ENCODE data around the gene TRIM5. TPM values are rescaled to one million over a fixed set of nuclear protein-coding genes. Genes with fewer than 3 reads are reported as not detected.
"Not testable (repeated sequence)": the region's sequence is repeated elsewhere in the genome, so short reads cannot be mapped to it uniquely, and the experiment has no call there.

TRIM5 gene
- total RNA-seq, 2 experiments from 2014 or later: 5.9 to 8.0 TPM

GRCh38 chr11:5688482-5688881 lies 3.6 kb upstream of the TRIM5 start:
- Mint-ChIP-seq H3K27ac (peak overlapping the region; percentile 91), H3K4me1 (ENCODE audit: low read depth) (peaks cover 67% of the 10 kb centered on the region), H3K9me3 (no peaks in the 10 kb centered on the region), H3K4me3 (peak overlapping the region; percentile 76), H3K36me3 (ENCODE audit: low read depth) (peaks cover 44% of the 10 kb centered on the region), H3K27me3 (no peaks in the 10 kb centered on the region)
- ChIA-PET POLR2A (interaction anchor here (2.5 kb wide), 1 partner anchor 23 kb away, joined by 19 read pairs; no protein-coding TSS in a partner anchor), CTCF (no interaction called here)
- DNase-seq (peak in 1 of 14 experiments; percentile 16), ATAC-seq (ENCODE audit: poor library complexity) (no peak)
- Histone ChIP-seq H3K4me1 (ENCODE audit: insufficient read depth, low read length) (peaks cover 42% of the 10 kb centered on the region), H3K9me3 (ENCODE audit: control insufficient read depth in 1 of 2, insufficient read depth in 1 of 2, low read length in 2 of 2) (no peaks in the 10 kb centered on the region), H3K4me3 (ENCODE audit: low read length) (no peak overlapping the region), H3K27ac (ENCODE audit: low read depth in 1 of 2, low read length in 2 of 2) (peak overlapping the region; percentile 77 to 78), H3K36me3 (ENCODE audit: insufficient read depth, low read length) (peaks cover 4% of the 10 kb centered on the region), H3K27me3 (ENCODE audit: control insufficient read depth in 1 of 2, insufficient read depth in 2 of 2, low read length in 2 of 2) (no peaks in the 10 kb centered on the region)
- intact Hi-C loops (cut with DNase I, micrococcal nuclease): loop anchor here in 1 of 2 experiments (10.0 kb wide), 2 partner anchors 546 to 1294 kb away; partner anchors contain the start of genes CNGA4, FHIP1B and TRIM21
- TF ChIP-seq CTCF (IDR thresholded peaks at IDR 0.05): no peak

- Mint-ChIP-seq H3K27me3 (no peaks in the 10 kb centered on the region), H3K27ac (no peak overlapping the region)
- DNase-seq: no peak
Observed at GRCh38 chr11:5686426-5686825, 1.6 kb upstream of the TRIM5 start.

DNA sequence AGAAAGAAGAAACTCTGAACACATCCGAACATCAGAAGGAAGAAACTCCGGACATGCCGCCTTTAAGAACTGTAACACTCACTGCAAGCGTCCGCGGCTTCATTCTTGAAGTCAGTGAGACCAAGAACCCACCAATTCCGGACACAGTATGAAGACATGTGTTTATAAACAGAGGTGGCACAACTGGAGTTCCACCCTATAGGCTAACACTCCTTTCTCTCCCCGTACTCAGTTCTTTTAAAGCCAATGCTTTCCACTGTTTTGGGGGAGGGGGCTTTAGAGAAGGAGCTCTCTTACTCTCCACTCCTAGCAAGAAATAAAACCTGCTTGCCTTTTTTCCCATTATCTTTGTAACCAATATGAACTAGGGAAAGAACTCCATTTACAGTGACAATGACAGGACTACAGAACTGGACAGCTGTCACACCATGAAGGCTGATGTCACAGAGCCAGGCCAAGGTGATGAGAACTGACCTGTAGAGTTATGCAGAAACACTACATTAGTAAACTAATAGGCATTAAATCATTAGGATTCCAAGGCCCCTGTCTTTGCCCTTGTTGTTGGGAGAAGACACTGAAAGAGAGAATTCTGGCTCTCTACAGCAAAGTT lies 733 bp downstream of the TRIM5 start:
- H3K4me1 ChIP-seq (ENCODE audit: insufficient read depth, low read length): peaks cover 38% of the 10 kb centered on the region
- H3K4me3 Mint-ChIP-seq: peak overlapping the region; percentile 94
- H3K27ac ChIP-seq (ENCODE audit: low read depth in 1 of 2, low read length in 2 of 2): peak overlapping the region; percentile 89 to 90
- H3K9me3 Mint-ChIP-seq: no peaks in the 10 kb centered on the region
- ATAC-seq (ENCODE audit: poor library complexity) (no peak), DNase-seq (peak in 2 of 14 experiments; percentile 10 to 11)
- H3K9me3 ChIP-seq (ENCODE audit: control insufficient read depth in 1 of 2, insufficient read depth in 1 of 2, low read length in 2 of 2): no peaks in the 10 kb centered on the region
- ChIA-PET CTCF (interaction anchor here (0.6 to 2.6 kb wide), 12 partner anchors 9 to 109 kb away, joined by 3 to 12 read pairs (median 4); partner anchors contain the start of gene TRIM34), POLR2A (interaction anchor here (0.6 to 1.8 kb wide), 12 partner anchors 9 to 84 kb away, joined by 3 to 8 read pairs (median 5); partner anchors contain the start of gene TRIM34)
- peaks cover 71% of the 10 kb centered on the region for H3K4me1 Mint-ChIP-seq (ENCODE audit: low read depth)
- H3K27me3 Mint-ChIP-seq: no peaks in the 10 kb centered on the region
- intact Hi-C loops (cut with DNase I, micrococcal nuclease): loop anchor here (1.0 to 10.0 kb wide), 8 partner anchors 28 to 1289 kb away; partner anchors contain the start of genes OR52N2 (in 2 of the 2), TRIM34 (in 2 of the 2), CNGA4 (in 1 of the 2) and FHIP1B (in 1 of the 2)
- H3K36me3 ChIP-seq (ENCODE audit: insufficient read depth, low read length): peaks cover 14% of the 10 kb centered on the region
- H3K27me3 ChIP-seq (ENCODE audit: control insufficient read depth in 1 of 2, insufficient read depth in 2 of 2, low read length in 2 of 2): no peaks in the 10 kb centered on the region
- TF ChIP-seq CTCF (IDR thresholded peaks at IDR 0.05): no peak
- H3K4me3 ChIP-seq (ENCODE audit: low read length): peak overlapping the region; percentile 72
- peaks cover 38% of the 10 kb centered on the region for H3K36me3 Mint-ChIP-seq (ENCODE audit: low read depth)
- peak overlapping the region; percentile 88 for H3K27ac Mint-ChIP-seq

More at GRCh38 chr11:5686426-5686825, 1.6 kb upstream of the TRIM5 start:
- H3K27ac ChIP-seq (ENCODE audit: low read depth in 1 of 2, low read length in 2 of 2): no peak overlapping the region
- H3K4me3 ChIP-seq (ENCODE audit: low read length): no peak overlapping the region
- Mint-ChIP-seq H3K9me3 (no peaks in the 10 kb centered on the region), H3K4me1 (ENCODE audit: low read depth) (peaks cover 64% of the 10 kb centered on the region), H3K36me3 (ENCODE audit: low read depth) (peaks cover 33% of the 10 kb centered on the region), H3K4me3 (no peak overlapping the region)
- CTCF ChIA-PET: interaction anchor here (1.9 kb wide), 1 partner anchor 24 kb away, joined by 6 read pairs; no protein-coding TSS in a partner anchor
- no peaks in the 10 kb centered on the region for H3K9me3 ChIP-seq (ENCODE audit: control insufficient read depth in 1 of 2, insufficient read depth in 1 of 2, low read length in 2 of 2)
- POLR2A ChIA-PET: no interaction called here
- no peak for ATAC-seq (ENCODE audit: poor library complexity)
- H3K36me3 ChIP-seq (ENCODE audit: insufficient read depth, low read length): no peaks in the 10 kb centered on the region
- H3K4me1 ChIP-seq (ENCODE audit: insufficient read depth, low read length): peaks cover 38% of the 10 kb centered on the region
- TF ChIP-seq CTCF (IDR thresholded peaks at IDR 0.05): no peak
- intact Hi-C loops (cut with DNase I, micrococcal nuclease): loop anchor here in 1 of 2 experiments (2.0 to 10.0 kb wide), 3 partner anchors 14 to 1292 kb away; partner anchors contain the start of genes CNGA4, FHIP1B and TRIM21
- no peaks in the 10 kb centered on the region for H3K27me3 ChIP-seq (ENCODE audit: control insufficient read depth in 1 of 2, insufficient read depth in 2 of 2, low read length in 2 of 2)

- DNase-seq: peak in 11 of 14 experiments; percentile 2 to 47 (median 19)
Observed at GRCh38 chr11:5683620-5684019, 1.3 kb downstream of the TRIM5 start.

More at GRCh38 chr11:5683620-5684019, 1.3 kb downstream of the TRIM5 start:
- CTCF ChIA-PET: interaction anchor here (1.3 to 2.6 kb wide), 4 partner anchors 10 to 109 kb away, joined by 3 to 12 read pairs (median 6); no protein-coding TSS in a partner anchor
- Mint-ChIP-seq H3K4me3 (peak overlapping the region; percentile 94), H3K4me1 (ENCODE audit: low read depth) (peaks cover 71% of the 10 kb centered on the region), H3K36me3 (ENCODE audit: low read depth) (peaks cover 43% of the 10 kb centered on the region), H3K27ac (peak overlapping the region; percentile 88)
- H3K27ac ChIP-seq (ENCODE audit: low read depth in 1 of 2, low read length in 2 of 2); H3K9me3 ChIP-seq (ENCODE audit: control insufficient read depth in 1 of 2, insufficient read depth in 1 of 2, low read length in 2 of 2); ATAC-seq (ENCODE audit: poor library complexity); H3K9me3 Mint-ChIP-seq; H3K27me3 Mint-ChIP-seq; H3K27me3 ChIP-seq (ENCODE audit: control insufficient read depth in 1 of 2, insufficient read depth in 2 of 2, low read length in 2 of 2): not testable (repeated sequence)
- Histone ChIP-seq H3K4me3 (ENCODE audit: low read length) (peak overlapping the region; percentile 72), H3K36me3 (ENCODE audit: insufficient read depth, low read length) (peaks cover 19% of the 10 kb centered on the region), H3K4me1 (ENCODE audit: insufficient read depth, low read length) (peaks cover 33% of the 10 kb centered on the region)
- intact Hi-C loops (cut with DNase I, micrococcal nuclease): loop anchor here (1.0 to 10.0 kb wide), 8 partner anchors 29 to 1289 kb away; partner anchors contain the start of genes OR52N2 (in 2 of the 2), TRIM34 (in 2 of the 2), CNGA4 (in 1 of the 2) and FHIP1B (in 1 of the 2)
- POLR2A ChIA-PET: interaction anchor here (0.6 to 1.8 kb wide), 3 partner anchors 12 to 84 kb away, joined by 3 to 5 read pairs (median 4); no protein-coding TSS in a partner anchor
